TTC549 (cell line): Measurements from ENCODE around the gene BRMS1L.

Experiments used
- FAIRE-seq: peaks from 2 replicates; lab custom pipeline; 2012; peaks lifted over from hg19 to GRCh38; lab: Jason Lieb, UNC

The BRMS1L gene

DNA sequence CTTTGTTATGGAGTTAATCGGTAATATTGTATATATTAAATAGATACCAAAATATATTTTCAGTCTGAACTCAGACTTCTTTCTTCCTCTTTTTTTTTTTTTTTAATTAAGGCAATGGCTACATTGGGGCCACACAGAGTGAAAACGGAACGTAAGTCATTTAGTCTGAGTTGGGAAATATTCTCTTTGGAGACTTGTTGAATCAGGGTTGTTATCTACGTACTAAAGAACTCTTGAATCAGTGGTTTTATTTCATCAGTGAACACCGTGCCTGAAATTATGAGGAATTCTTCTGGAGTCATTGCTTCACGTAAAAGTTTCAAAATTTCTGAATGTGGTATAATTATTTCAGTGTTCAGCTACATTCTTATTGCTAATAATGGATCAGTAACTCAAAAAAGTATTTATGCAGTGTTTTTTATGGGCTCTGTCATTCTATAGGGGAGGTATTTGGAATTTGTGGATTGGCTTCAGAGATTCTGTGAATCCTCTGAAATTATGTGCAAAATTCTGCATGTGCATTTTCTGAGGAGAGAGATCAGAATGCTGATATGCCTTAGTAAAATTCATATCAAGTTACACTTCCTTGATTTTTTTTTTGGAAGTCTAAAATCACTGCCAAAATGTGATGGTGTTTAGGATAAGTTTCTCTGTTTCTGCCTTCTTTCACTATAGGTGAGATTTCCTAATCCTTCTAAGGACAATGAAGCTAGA, 39.6 kb downstream of the BRMS1L start:
- no peak for FAIRE-seq

DNA sequence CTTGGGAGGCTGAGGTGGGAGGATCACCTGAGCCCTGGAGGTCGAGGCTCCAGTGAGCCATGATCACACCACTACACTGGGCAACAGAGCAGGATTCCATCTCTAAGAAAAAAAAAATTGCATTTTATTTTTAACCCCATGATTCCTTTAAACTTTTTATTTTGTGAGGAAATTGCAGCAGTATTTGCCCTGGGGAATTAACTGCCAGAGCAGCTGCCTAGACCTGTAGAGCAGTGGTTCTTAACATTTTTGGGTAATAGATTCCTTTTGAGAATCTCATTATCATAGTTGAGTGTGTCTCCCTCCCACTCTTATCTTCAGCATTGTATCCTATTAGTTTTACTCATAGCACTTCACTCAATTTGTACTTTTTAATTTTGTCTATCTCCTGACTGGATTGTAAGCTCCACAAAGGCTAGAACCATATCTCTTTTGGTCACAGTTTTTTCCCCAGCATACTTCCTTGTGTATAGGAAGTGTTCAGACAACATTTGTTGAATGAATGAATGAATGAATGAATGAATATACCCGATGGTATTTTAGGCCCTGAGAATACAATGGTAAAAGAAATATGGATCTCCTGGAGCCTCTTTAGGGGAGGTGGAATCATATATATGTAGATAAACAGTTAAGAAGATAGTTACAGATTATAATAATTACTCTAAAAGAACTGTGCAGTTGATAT, 40.6 kb downstream of the BRMS1L start:
- no peak for FAIRE-seq

DNA sequence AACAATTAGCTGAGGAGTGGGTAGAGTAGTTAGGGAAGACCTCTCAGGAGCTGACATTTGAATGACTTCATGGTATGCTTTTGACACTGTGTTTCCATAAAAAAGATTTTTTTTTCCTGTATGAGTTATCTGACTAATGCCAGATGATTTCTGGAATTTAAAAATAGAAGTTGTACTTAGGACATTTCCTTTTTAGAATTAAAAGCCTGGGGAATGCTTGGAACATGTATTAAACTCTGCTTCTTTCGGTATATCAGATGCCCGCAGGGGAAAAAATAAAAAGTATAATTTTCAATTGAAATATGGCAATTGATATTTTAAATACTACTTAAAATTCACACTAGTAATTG, 41.1 kb downstream of the BRMS1L start:
- FAIRE-seq: no peak

DNA sequence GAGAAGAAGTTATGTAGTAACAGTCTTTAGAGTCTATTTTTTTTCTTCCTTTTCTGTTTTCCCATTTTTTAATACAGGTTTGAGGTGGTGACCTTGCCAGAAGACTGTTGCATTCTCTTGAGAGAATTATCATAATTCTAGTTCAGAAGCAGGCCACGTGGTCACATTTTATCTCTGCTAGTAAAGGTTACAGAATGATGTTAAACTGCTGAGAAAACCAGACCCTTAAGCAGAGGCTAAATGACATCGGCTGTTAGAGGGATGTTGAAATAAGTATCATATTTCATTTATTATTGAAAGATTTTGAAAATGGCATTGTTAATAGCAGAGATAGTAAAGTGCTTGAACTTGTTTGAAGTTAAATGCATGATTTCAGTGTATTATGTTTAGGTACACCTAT, 49.2 kb downstream of the BRMS1L start:
- no peak for FAIRE-seq

DNA sequence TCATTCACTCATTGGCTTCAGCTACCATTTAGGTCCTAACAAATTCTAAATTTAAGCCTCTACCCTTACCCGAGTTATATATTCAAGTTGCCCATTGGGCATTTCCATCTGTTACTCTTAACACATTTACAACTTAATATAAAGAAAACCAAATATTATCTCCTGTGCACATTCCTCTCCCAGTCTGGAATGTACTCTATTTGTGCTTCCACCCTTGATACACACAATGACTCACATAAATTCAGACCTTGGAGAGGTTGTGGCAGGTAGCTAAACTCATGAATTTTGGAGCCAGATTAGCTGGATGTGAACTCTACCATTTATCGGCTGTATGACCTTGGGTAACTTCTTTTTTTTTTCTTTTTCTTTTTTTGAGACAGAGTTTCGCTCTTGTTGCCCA, 51.1 kb downstream of the BRMS1L start:
- no peak for FAIRE-seq

DNA sequence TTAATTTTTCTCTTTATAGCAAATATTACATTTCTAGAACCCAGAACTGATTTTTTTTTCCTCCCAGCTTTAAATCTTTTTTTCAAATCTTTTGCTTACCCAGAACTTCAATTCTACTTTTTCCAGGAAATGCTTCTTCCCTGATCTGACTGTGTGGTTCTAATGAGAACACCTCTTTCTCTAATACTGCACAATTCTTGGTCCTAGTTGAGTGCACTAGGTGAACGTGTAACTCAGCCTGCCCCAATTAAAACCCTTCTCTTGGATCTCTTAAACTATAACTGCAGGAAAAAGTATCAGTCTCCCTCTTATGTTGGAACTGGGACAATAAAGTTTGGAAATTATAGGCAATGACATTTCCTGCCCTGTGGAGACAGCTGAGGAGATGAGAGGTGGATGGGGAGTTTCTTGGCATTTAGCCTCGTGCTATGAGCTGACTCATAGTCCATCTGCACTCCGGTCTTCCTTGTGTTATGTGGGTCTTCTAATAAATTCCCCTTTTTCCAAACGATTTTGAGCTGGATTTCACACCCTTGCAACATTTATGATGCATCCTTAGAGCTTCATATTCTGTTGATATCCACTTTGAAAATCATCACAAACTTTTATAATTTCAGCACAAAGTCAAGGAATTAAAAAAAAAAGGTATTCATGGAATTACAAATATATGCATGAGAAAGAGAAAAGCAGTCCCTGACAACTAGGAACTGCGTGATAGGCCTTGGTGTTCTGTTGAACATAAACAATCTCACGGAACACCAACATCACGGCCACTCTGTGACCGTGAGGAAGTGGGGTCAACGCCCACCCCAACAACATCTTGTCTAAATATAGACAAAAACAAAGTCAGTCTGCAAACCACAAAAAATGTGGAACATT, 52.4 kb downstream of the BRMS1L start:
- no peak for FAIRE-seq

DNA sequence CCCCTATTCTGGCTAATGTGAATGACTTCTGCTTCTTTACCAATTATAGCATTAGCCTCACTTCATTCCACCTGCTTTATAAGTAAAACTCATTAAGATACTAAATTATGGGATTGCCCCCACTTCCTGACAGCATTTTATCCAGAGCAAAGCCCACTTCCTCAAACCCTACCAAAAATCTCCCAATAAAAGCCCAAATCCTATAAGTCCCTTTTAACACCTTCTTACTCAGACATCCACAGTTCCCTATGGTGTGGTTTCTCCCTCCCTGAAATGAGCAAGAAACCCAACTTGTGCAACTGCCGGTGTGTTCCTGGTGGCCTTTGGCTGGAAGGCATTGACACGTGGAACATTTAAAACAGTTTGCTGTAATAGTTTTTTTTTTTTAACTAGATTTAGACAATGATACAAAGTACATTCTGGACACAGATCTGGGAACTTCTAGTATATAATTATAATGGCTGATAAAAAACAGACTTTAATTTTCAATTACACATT, 53.1 kb downstream of the BRMS1L start:
- FAIRE-seq: no peak

DNA sequence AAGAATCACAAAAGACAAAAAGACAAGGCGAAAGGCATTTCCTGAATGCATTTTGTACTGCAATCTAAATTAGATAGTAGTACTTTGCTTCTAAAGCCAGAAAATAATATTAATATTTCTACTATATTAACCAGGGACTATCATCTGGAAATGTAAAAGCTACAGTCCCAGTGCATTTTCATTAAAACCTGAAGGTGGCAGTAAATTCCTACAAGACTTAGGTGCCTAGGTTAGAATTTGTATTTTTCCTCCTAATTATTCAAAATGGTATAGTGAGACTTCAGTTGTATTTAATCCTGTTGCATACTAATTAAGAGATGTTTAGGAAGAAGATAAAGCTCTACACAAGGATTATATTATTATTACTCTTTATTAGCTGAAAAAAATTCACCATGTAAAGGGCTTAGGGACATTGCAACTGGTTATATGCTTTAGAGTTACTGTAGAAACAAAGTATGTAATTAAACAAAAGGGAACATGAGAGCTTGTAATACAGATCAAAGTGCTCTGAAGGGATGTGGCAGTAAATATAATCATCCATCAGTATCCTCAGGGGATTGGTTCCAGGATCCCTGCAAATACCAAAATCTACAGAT, 53.6 kb downstream of the BRMS1L start:
- FAIRE-seq: peak; percentile 58

DNA sequence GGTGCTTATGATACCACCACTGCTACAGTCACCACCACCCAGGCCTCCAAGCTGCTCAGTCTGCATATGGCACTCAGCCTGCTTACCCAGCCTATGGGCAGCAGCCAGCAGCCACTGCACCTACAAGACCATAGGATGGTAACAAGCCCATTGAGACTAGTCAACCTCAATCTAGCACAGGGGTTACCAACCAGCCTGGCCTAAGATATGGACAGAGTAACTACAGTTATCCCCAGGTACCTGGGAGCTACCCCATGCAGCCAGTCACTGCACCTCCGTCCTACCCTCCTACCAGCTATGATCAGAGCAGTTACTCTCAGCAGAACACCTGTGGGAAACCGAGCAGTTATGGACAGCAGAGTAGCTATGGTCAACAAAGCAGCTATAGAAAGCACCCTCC, 55.1 kb downstream of the BRMS1L start:
- no peak for FAIRE-seq

DNA sequence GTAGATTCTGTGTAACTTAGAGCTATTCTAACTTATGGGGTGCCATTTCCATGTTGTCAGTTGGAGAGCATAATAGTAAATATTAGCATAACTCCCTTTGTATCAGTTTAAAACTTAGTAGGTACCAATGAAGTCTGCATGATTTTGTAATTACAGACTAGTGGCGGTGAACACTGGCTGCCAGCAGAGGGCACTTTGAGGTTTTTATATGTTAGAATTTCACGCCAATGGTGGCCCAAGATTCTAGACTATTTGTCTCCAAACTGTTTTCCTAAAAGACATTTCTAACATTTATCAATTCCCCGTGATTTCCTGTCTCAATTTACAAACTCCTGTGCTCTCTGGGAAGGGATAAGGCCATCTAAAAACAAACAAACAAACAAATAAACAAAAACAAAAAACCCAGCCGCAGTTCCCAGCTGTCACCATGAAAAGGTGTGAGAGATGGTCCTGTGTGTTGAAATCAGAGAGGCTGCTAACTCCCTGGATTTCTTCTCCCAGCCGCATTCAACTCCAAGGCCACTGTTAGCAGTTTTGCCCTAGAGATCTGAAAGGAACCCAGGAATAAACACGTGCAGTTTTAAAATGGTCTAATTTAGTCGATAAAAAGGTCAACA, 57.6 kb downstream of the BRMS1L start:
- peak; percentile 34 for FAIRE-seq

DNA sequence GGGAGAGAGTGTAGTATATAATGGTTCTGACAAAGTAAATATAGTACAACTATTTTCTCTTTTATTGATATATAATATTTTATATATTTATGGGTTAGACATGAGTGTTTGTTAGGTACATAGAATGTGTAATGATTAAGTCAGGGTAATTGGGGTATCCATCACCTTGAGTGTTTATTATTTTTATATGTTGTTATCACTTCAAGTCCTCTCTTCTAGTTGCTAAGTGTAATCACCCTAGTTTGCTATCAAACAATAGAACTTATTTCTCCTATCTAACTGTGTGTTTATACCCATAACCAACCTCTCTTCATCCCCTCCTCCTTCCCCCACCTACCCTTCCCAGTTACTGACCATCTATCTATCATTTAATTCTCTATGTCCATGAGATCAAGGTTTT, 64.2 kb downstream of the BRMS1L start:
- no peak for FAIRE-seq

DNA sequence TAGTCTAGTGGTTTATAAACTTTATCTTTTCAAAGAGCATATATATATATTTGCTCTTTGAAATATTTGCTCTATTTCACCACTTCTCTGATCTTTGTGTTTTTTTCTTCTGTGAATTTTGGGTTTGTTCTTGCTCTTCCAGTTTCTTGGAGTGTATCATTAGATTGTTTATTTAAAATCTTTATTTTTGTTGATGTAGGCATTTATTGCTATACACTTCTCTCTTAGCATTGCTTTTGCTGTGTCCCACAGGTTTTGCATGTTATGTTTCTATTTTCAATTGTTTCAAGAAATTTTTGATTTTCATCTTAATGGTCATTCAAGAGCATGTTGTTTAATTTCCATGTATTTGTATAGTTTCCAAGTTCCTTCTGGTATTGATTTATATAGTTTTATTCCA, 69.1 kb downstream of the BRMS1L start:
- no peak for FAIRE-seq

DNA sequence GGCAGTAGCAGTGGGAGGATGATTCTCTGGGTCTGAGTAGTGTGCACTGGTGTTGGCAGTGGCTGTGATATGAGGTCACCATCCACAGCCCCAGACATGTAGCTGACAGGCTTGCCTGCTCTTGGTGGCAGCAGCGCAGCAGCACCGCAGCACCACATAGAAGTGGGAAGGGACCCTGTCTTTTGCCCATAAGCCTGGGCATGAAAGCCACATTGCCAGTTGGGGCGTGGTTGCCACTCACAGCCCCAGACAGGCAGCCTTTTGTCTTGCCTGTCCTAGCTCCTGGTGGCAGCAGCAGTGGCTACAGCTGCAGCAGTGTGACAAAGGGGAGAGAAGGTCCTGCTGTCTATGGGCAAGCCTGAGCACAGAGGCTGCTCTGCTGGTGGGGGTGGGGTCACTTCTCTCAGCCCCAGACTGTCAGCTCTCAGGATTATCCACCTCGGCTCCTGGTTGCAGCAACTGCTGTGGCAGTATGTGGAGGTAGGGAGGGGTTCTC, 71.5 kb downstream of the BRMS1L start:
- no peak for FAIRE-seq

DNA sequence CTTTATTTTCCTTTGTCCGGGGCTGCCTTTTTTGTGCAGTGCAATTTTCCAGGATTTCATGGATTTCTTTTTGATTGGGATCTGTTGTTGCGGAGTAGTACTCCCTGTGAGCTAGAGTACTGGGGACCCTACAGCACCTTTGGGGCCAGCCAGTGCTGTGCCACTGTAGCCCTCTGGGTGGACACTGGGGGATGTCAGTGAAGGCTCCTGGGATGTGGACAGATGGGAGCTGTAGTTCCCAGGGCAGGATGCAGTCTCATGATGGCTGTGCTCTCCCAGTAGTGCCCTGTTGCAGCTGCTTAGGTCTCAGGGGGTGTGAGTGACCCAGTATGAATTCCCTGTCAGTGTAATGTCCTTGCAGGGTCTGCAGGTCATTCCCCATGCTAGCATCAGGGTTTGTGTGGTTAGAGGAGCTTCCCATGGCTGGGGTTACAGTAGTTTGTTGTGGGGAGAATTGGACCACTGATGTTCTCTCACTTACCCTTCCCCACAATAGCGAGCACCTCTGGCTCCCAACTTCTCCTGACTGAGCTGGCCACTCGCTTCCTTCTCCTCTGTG, 72.2 kb downstream of the BRMS1L start:
- FAIRE-seq: no peak

DNA sequence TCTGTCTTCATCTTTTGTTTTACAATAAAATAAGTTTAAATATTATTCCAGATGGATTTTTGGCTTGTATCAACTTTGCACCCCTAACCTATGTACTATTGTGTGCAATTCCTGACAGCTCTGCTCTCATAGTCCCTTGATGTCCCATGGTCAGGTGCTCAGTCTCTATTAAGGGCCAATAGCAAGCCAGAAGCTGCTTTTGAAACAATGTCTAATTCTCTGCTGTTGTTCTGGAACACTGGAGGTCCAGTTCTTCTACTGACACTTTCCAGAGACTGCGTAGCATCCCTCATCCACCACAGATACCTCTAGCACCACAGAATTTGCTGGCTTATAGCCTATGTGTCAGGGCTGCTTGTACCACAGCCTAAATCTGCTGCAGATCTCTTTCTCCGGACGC, 74.6 kb downstream of the BRMS1L start:
- no peak for FAIRE-seq

DNA sequence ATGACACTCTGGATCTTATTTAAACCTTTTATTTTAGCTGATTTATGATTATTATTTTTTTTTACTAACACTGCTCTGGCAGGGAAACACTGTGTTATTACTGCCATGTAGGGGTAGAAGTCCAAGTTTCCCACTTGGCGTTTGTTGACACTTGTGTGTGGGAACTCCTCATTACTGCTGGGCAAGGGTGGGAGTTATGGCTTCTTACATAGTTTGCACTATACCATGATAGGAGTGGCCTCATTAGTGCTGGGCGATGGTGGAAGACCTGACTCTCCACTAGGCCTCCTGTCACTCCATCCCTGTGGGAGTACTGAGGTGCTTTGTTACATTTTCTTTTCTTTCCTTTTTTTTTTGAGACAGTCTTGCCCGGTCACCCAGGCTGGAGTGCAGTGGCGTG, 83.5 kb downstream of the BRMS1L start:
- FAIRE-seq: no peak

DNA sequence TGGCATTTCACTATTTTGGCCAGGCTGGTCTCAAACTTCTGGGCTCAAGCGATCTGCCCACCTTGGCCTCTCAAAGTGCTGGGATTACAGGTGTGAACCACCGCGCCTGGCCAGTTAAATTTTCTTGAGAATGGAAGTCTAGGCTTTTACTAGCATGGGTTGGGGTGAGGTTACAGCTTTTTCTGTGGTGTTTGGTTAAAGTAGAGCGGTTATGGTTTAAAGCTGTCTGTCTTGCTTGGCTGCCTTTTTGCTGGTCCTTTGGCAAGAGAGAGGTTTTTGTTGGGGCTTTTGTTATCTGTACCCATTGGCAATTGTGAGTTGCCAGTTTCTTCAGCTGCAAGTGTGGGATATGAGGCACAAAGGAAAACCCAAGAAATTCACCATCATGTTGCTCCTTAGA, 84.1 kb downstream of the BRMS1L start:
- FAIRE-seq: no peak

DNA sequence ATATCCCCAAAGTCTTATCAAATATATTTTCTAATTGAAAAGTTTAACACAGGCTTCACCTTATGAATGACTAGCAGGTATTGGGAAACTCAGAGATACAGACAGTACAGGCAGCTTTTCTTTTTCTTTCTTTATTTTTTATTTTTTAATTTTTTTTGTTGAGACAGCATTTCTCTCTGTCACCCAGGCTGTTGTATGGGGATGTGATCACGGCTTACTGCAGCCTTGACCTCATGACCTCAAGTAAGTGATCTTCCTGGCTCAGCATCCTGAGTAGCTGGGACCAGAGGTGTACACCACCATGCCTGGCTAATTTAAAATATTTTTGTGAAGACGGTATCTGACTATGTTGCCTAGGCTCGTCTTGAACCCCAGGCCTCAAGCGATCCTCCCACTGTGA, 85.0 kb downstream of the BRMS1L start:
- no peak for FAIRE-seq

DNA sequence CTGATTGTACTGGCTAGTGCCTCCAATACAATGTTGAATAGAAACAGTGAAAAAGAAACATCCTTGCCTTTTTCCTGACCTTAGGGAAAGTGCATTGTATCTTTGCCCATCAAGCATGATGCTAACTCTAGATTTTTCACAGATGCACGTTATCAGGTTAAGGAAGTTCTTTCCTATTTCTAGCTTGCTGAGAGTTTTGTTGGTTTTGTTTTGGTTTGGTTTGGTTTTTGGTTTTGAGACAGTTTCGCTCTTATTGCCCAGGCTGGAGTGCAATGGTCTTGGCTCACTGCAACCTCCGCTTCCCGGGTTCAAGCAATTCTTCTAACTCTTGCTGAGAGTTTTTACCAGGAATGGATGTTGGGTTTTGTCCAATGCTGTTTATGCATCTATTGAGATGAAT, 89.0 kb downstream of the BRMS1L start:
- FAIRE-seq: no peak

DNA sequence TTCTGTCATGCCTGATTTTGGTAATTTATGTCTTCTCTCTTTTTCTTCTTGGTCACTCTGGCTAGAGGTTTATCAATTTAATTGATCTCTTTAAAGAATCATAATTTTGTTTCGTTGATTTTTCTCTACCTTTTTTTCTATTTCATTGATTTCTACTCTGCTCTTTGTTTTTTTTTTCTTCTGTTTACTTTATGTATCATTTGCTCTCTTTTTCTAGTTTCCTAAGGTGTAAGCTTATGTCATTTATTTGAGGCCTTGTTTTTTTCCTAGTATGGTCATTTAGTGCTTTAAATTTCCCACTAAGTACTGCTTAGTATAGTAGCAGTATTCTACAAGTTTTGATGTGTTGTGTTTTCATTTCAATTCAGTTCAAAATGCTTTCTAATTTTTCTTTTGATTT, 89.6 kb downstream of the BRMS1L start:
- no peak for FAIRE-seq
